ENCODE data around the gene HLA-DPB1. TPM values are rescaled to one million over a fixed set of nuclear protein-coding genes. Genes with fewer than 3 reads are reported as not detected.
"Not testable (repeated sequence)": the region's sequence is repeated elsewhere in the genome, so short reads cannot be mapped to it uniquely, and the experiment has no call there.

Gene HLA-DPB1
- total and polyA plus RNA-seq, 2 donors, result 16.4 to 74.7 TPM

- DNase-seq (ENCODE audit: extremely low spot score), result no peak
- 93% methylated on average over 2 of the region's 2 CpGs for WGBS
- H3K4me3 ChIP-seq (ENCODE audit: low read depth, low read length), result no peak overlapping the region
- H3K27ac ChIP-seq (ENCODE audit: low read depth), result peak overlapping the region; percentile 2
- no peaks in the 10 kb centered on the region for H3K36me3 ChIP-seq (ENCODE audit: insufficient read depth)
- H3K4me1 ChIP-seq (ENCODE audit: insufficient read depth), result no peaks in the 10 kb centered on the region
These were observed 13.8 kb upstream of the HLA-DPB1 start for GRCh38 chr6:33061987-33062386.

- not testable (repeated sequence) for H3K4me1 ChIP-seq (ENCODE audit: insufficient read depth); H3K36me3 ChIP-seq (ENCODE audit: insufficient read depth); H3K27ac ChIP-seq (ENCODE audit: low read depth); H3K4me3 ChIP-seq (ENCODE audit: low read depth, low read length); DNase-seq (ENCODE audit: extremely low spot score)
- 34% methylated on average over 2 of the region's 5 CpGs for WGBS
These were observed 12.4 kb upstream of the HLA-DPB1 start for GRCh38 chr6:33063435-33063834.

- Histone ChIP-seq H3K36me3 (ENCODE audit: insufficient read depth) (no peaks in the 10 kb centered on the region), H3K27ac (ENCODE audit: low read depth) (no peak overlapping the region), H3K4me3 (ENCODE audit: low read depth, low read length) (no peak overlapping the region), H3K4me1 (ENCODE audit: insufficient read depth) (no peaks in the 10 kb centered on the region)
- DNase-seq (ENCODE audit: extremely low spot score), result no peak
- 0% methylated on average over 4 of the region's 4 CpGs for WGBS
These were observed 11.1 kb upstream of the HLA-DPB1 start for GRCh38 chr6:33064723-33065122.

GRCh38 chr6:33065312-33065711, 10.5 kb upstream of the HLA-DPB1 start:
- H3K36me3 ChIP-seq (ENCODE audit: insufficient read depth), result no peaks in the 10 kb centered on the region
- no peak overlapping the region for H3K27ac ChIP-seq (ENCODE audit: low read depth)
- no peak for DNase-seq (ENCODE audit: extremely low spot score)
- WGBS, result 29% methylated on average over 4 of the region's 4 CpGs
- H3K4me3 ChIP-seq (ENCODE audit: low read depth, low read length), result no peak overlapping the region
- no peaks in the 10 kb centered on the region for H3K4me1 ChIP-seq (ENCODE audit: insufficient read depth)

GRCh38 chr6:33066917-33067521, 8.8 kb upstream of the HLA-DPB1 start:
- no peak for DNase-seq (ENCODE audit: extremely low spot score)
- WGBS, result 0% methylated on average over 2 of the region's 3 CpGs
- H3K27ac ChIP-seq (ENCODE audit: low read depth), result no peak overlapping the region

GRCh38 chr6:33069021-33069738, 6.6 kb upstream of the HLA-DPB1 start:
- Histone ChIP-seq H3K36me3 (ENCODE audit: insufficient read depth) (no peaks in the 10 kb centered on the region), H3K4me1 (ENCODE audit: insufficient read depth) (no peaks in the 10 kb centered on the region), H3K4me3 (ENCODE audit: low read depth, low read length) (no peak overlapping the region), H3K27ac (ENCODE audit: low read depth) (no peak overlapping the region)
- WGBS, result 48% methylated on average over 10 of the region's 10 CpGs
- no peak for DNase-seq (ENCODE audit: extremely low spot score)

More at GRCh38 chr6:33066917-33067521, 8.8 kb upstream of the HLA-DPB1 start:
- Histone ChIP-seq H3K4me3 (ENCODE audit: low read depth, low read length) (no peak overlapping the region), H3K4me1 (ENCODE audit: insufficient read depth) (no peaks in the 10 kb centered on the region), H3K36me3 (ENCODE audit: insufficient read depth) (no peaks in the 10 kb centered on the region)

- Histone ChIP-seq H3K4me3 (ENCODE audit: low read depth, low read length) (no peak overlapping the region), H3K27ac (ENCODE audit: low read depth) (no peak overlapping the region), H3K4me1 (ENCODE audit: insufficient read depth) (no peaks in the 10 kb centered on the region), H3K36me3 (ENCODE audit: insufficient read depth) (no peaks in the 10 kb centered on the region)
- DNase-seq (ENCODE audit: extremely low spot score), result no peak
- WGBS, result 0% methylated on average over 2 of the region's 2 CpGs
These were observed 4.9 kb upstream of the HLA-DPB1 start for GRCh38 chr6:33070909-33071308.

GRCh38 chr6:33071569-33071968, 4.2 kb upstream of the HLA-DPB1 start:
- DNase-seq (ENCODE audit: extremely low spot score), result no peak
- Histone ChIP-seq H3K4me3 (ENCODE audit: low read depth, low read length) (no peak overlapping the region), H3K27ac (ENCODE audit: low read depth) (no peak overlapping the region), H3K4me1 (ENCODE audit: insufficient read depth) (no peaks in the 10 kb centered on the region), H3K36me3 (ENCODE audit: insufficient read depth) (no peaks in the 10 kb centered on the region)
- WGBS, result 66% methylated on average over 6 of the region's 6 CpGs

GRCh38 chr6:33072508-33073100, 3.2 kb upstream of the HLA-DPB1 start:
- DNase-seq (ENCODE audit: extremely low spot score), result no peak
- Histone ChIP-seq H3K4me1 (ENCODE audit: insufficient read depth) (no peaks in the 10 kb centered on the region), H3K36me3 (ENCODE audit: insufficient read depth) (no peaks in the 10 kb centered on the region), H3K27ac (ENCODE audit: low read depth) (no peak overlapping the region), H3K4me3 (ENCODE audit: low read depth, low read length) (peak overlapping the region; percentile 8)
- WGBS, result 57% methylated on average over 7 of the region's 7 CpGs

- peak within 1 kb of the TSS; percentile 8 for H3K4me3 ChIP-seq (ENCODE audit: low read depth, low read length)
- no peak for DNase-seq (ENCODE audit: extremely low spot score)
- no peaks in the 10 kb centered on the region for H3K4me1 ChIP-seq (ENCODE audit: insufficient read depth)
- no peaks in the 10 kb centered on the region for H3K36me3 ChIP-seq (ENCODE audit: insufficient read depth)
- 52% methylated on average over 8 of the region's 8 CpGs for WGBS
- no peak within 1 kb of the TSS for H3K27ac ChIP-seq (ENCODE audit: low read depth)
These were observed 2.3 kb upstream of the HLA-DPB1 start, which contains the start of gene HLA-DPA1 for GRCh38 chr6:33073431-33073871. TSS of gene HLA-DPA1 (minus strand) at chr6:33073649.

GRCh38 chr6:33075208-33075567, 602 bp upstream of the HLA-DPB1 start:
- Histone ChIP-seq H3K27ac (ENCODE audit: low read depth) (no peak overlapping the region), H3K36me3 (ENCODE audit: insufficient read depth) (no peaks in the 10 kb centered on the region), H3K4me1 (ENCODE audit: insufficient read depth) (no peaks in the 10 kb centered on the region), H3K4me3 (ENCODE audit: low read depth, low read length) (no peak overlapping the region)
- WGBS, result 84% methylated on average over 4 of the region's 4 CpGs
- no peak for DNase-seq (ENCODE audit: extremely low spot score)

- Histone ChIP-seq H3K4me3 (ENCODE audit: low read depth, low read length) (peak overlapping the region; percentile 7), H3K27ac (ENCODE audit: low read depth) (no peak overlapping the region)
- DNase-seq (ENCODE audit: extremely low spot score), result no peak
These were observed 680 bp downstream of the HLA-DPB1 start for GRCh38 chr6:33076406-33076934.

GRCh38 chr6:33077908-33078307, 2.1 kb downstream of the HLA-DPB1 start:
- H3K4me1 ChIP-seq (ENCODE audit: insufficient read depth), result no peaks in the 10 kb centered on the region
- WGBS, result 46% methylated on average over 5 of the region's 5 CpGs
- no peak for DNase-seq (ENCODE audit: extremely low spot score)
- no peaks in the 10 kb centered on the region for H3K36me3 ChIP-seq (ENCODE audit: insufficient read depth)
- no peak overlapping the region for H3K27ac ChIP-seq (ENCODE audit: low read depth)
- no peak overlapping the region for H3K4me3 ChIP-seq (ENCODE audit: low read depth, low read length)

More at GRCh38 chr6:33076406-33076934, 680 bp downstream of the HLA-DPB1 start:
- H3K36me3 ChIP-seq (ENCODE audit: insufficient read depth), result no peaks in the 10 kb centered on the region
- no peaks in the 10 kb centered on the region for H3K4me1 ChIP-seq (ENCODE audit: insufficient read depth)
- WGBS, result 76% methylated on average over 3 of the region's 3 CpGs

GRCh38 chr6:33078442-33078841, 2.7 kb downstream of the HLA-DPB1 start:
- DNase-seq (ENCODE audit: extremely low spot score), result no peak
- WGBS, result 58% methylated on average over 3 of the region's 3 CpGs
- Histone ChIP-seq H3K4me3 (ENCODE audit: low read depth, low read length) (no peak overlapping the region), H3K36me3 (ENCODE audit: insufficient read depth) (no peaks in the 10 kb centered on the region), H3K4me1 (ENCODE audit: insufficient read depth) (no peaks in the 10 kb centered on the region), H3K27ac (ENCODE audit: low read depth) (no peak overlapping the region)

Measured in urinary bladder (tissue), 4 donors.